CD4-positive, alpha-beta T cell (primary cell): ENCODE measurements around the gene PRND. TPM values are rescaled to one million over a fixed set of nuclear protein-coding genes. Genes with fewer than 3 reads are reported as not detected.

Experiments used
- ATAC-seq: fragments of 200-7000 bp; cut with Tn5 transposase; one replicate; pipeline ENCODE4 v1.10.0; 2022; ENCODE audit warnings: mild to moderate bottlenecking; ENCODE audit not compliant: poor library complexity
- CTCF ChIA-PET: fragments of 350-600 bp; sonication (Branson Sonifier 250); formaldehyde crosslinking; loops from one replicate; lab custom pipeline; 2021; ENCODE audit warnings: antibody characterized with exemption, inconsistent platforms; lab: Charles Lee
- POLR2A ChIA-PET: fragments of 350-600 bp; sonication (Branson Sonifier 250); formaldehyde crosslinking; loops from one replicate; lab custom pipeline; 2021; ENCODE audit warnings: antibody characterized with exemption, inconsistent platforms; lab: Charles Lee
- DNase-seq, 14 experiments: peaks; one replicate each; pipeline ENCODE4 v3.0.0-alpha.2; 2013 to 2020; ENCODE audit warnings: mixed read lengths in 2 of 14
- H3K27ac ChIP-seq, 2 donors: one replicate each; pipeline versions ENCODE4 v1.5.1 to v1.7.0; 2013; ENCODE audit warnings: low read length in 2 of 2, low read depth in 1 of 2, mild to moderate bottlenecking in 1 of 2
- H3K27me3 ChIP-seq, 2 experiments: 1 replicate in 1 of 2; 2 replicates in 1 of 2; pipeline versions ENCODE4 v1.6.1 to v1.7.0; 2013; ENCODE audit warnings: low read length in 2 of 2, control low read depth in 1 of 2, mild to moderate bottlenecking in 1 of 2, moderate library complexity in 1 of 2; ENCODE audit not compliant: insufficient read depth in 2 of 2, control insufficient read depth in 1 of 2
- H3K36me3 ChIP-seq: one replicate; pipeline ENCODE4 v1.6.1; 2013; ENCODE audit warnings: low read length, control low read depth; ENCODE audit not compliant: insufficient read depth
- H3K4me1 ChIP-seq: one replicate; pipeline ENCODE4 v1.6.1; 2013; ENCODE audit warnings: low read length, control low read depth; ENCODE audit not compliant: insufficient read depth
- H3K4me3 ChIP-seq: one replicate; pipeline ENCODE4 v1.5.1; 2013; ENCODE audit warnings: mild to moderate bottlenecking, low read length, moderate library complexity
- H3K9me3 ChIP-seq, 2 experiments: 1 replicate in 1 of 2; 2 replicates in 1 of 2; pipeline versions ENCODE4 v1.6.1 to v1.7.0; 2013; ENCODE audit warnings: low read length in 2 of 2, mild to moderate bottlenecking in 2 of 2, control low read depth in 1 of 2, moderate library complexity in 1 of 2; ENCODE audit not compliant: control insufficient read depth in 1 of 2, insufficient read depth in 1 of 2
- H3K27ac Mint-ChIP-seq: one replicate; pipeline ENCODE4 v1.8.0; 2020; ENCODE audit warnings: mixed read lengths
- H3K27me3 Mint-ChIP-seq: one replicate; pipeline ENCODE4 v1.8.0; 2021; ENCODE audit warnings: mixed read lengths
- H3K36me3 Mint-ChIP-seq: one replicate; pipeline ENCODE4 v1.8.0; 2021; ENCODE audit warnings: low read depth, mixed read lengths
- H3K4me1 Mint-ChIP-seq: one replicate; pipeline ENCODE4 v1.8.0; 2021; ENCODE audit warnings: low read depth, mixed read lengths
- H3K4me3 Mint-ChIP-seq: one replicate; pipeline ENCODE4 v1.8.0; 2020; ENCODE audit warnings: mild to moderate bottlenecking, mixed read lengths
- H3K9me3 Mint-ChIP-seq: one replicate; pipeline ENCODE4 v1.8.0; 2020; ENCODE audit warnings: mixed read lengths
- CTCF ChIP-seq: fragments of 200-600 bp; IDR thresholded peaks from one replicate; pipeline ENCODE4 v1.8.0; 2022; ENCODE audit warnings: antibody characterized with exemption, mild to moderate bottlenecking
- intact Hi-C, 2 experiments: fragments of 100-400 bp; cut with DNase I in 1 of 2; cut with micrococcal nuclease in 1 of 2; formaldehyde crosslinking; loops; one replicate each; pipeline versions ENCODE4 v1.15.1 to v1.9.0; 2023 to 2025; cut with DNase I, micrococcal nuclease
- total RNA-seq, 174 experiments: library from RNA in 2 of 174; stranded (reverse) in 2 of 174; gene quantifications; one replicate each; pipeline ENCODE4 v1.2.3 and lab custom pipeline; 2021 to 2026

PRND gene
- total RNA-seq, 2 experiments from 2014 or later: not detected

- H3K4me3 Mint-ChIP-seq: no peak overlapping the region
- no peak overlapping the region for H3K27ac Mint-ChIP-seq
These were observed 7.6 kb downstream of the PRND start for GRCh38 chr20:4729265-4729664.

GRCh38 chr20:4730780-4731179, 9.1 kb downstream of the PRND start:
- H3K27ac ChIP-seq: no peak overlapping the region
- H3K36me3 ChIP-seq: no peaks in the 10 kb centered on the region
- Mint-ChIP-seq H3K4me1 (peaks cover 11% of the 10 kb centered on the region), H3K9me3 (no peaks in the 10 kb centered on the region), H3K36me3 (no peaks in the 10 kb centered on the region), H3K27ac (no peak overlapping the region), H3K4me3 (no peak overlapping the region), H3K27me3 (peaks cover 30% of the 10 kb centered on the region)
- no peaks in the 10 kb centered on the region for H3K9me3 ChIP-seq
- TF ChIP-seq CTCF: no peak
- POLR2A ChIA-PET: no interaction called here
- intact Hi-C loops: no loop called here
- no peak for ATAC-seq
- CTCF ChIA-PET: interaction anchor here (0.7 kb wide), 1 partner anchor 326 kb away, joined by 3 read pairs; no protein-coding TSS in a partner anchor
- no peak overlapping the region for H3K4me3 ChIP-seq
- peaks cover 8% of the 10 kb centered on the region for H3K4me1 ChIP-seq
- no peak for DNase-seq
- H3K27me3 ChIP-seq: peaks cover 0 to 6% of the 10 kb centered on the region in 2 experiments

More at GRCh38 chr20:4729265-4729664, 7.6 kb downstream of the PRND start:
- Histone ChIP-seq H3K9me3 (no peaks in the 10 kb centered on the region), H3K4me1 (peaks cover 8% of the 10 kb centered on the region), H3K36me3 (no peaks in the 10 kb centered on the region), H3K27ac (no peak overlapping the region), H3K4me3 (no peak overlapping the region), H3K27me3 (peaks cover 0 to 6% of the 10 kb centered on the region in 2 experiments)
- no peak for TF ChIP-seq CTCF
- ATAC-seq: no peak
- CTCF ChIA-PET: no interaction called here
- intact Hi-C loops: no loop called here
- H3K9me3 Mint-ChIP-seq: no peaks in the 10 kb centered on the region
- H3K36me3 Mint-ChIP-seq: no peaks in the 10 kb centered on the region
- POLR2A ChIA-PET: no interaction called here
- DNase-seq: no peak
- H3K4me1 Mint-ChIP-seq: peaks cover 11% of the 10 kb centered on the region
- peaks cover 19% of the 10 kb centered on the region for H3K27me3 Mint-ChIP-seq

GRCh38 chr20:4736875-4737274, 15.2 kb downstream of the PRND start:
- Mint-ChIP-seq H3K4me3 (no peak overlapping the region), H3K36me3 (no peaks in the 10 kb centered on the region), H3K27me3 (peaks cover 42% of the 10 kb centered on the region), H3K4me1 (peaks cover 5% of the 10 kb centered on the region), H3K9me3 (no peaks in the 10 kb centered on the region), H3K27ac (no peak overlapping the region)
- H3K4me3 ChIP-seq: no peak overlapping the region
- no peak for TF ChIP-seq CTCF
- ChIA-PET POLR2A (no interaction called here), CTCF (no interaction called here)
- no peak for ATAC-seq
- no peak for DNase-seq
- H3K36me3 ChIP-seq: no peaks in the 10 kb centered on the region
- peaks cover 5% of the 10 kb centered on the region for H3K4me1 ChIP-seq
- no peak overlapping the region for H3K27ac ChIP-seq
- H3K27me3 ChIP-seq: peaks cover 0 to 9% of the 10 kb centered on the region in 2 experiments
- intact Hi-C loops: no loop called here
- H3K9me3 ChIP-seq: no peaks in the 10 kb centered on the region
